WERI-Rb-1 (cell line): ENCODE measurements around the gene ZNF837.

Experiments
- DNase-seq: peaks from one replicate; pipeline ENCODE4 v3.0.0-alpha.2; 2020
- H3K27ac ChIP-seq: fragments of 250-450 bp; sonication (Bioruptor Pico); 2 replicates; pipeline ENCODE4 v1.5.1; 2020; ENCODE audit warnings: mild to moderate bottlenecking, moderate library complexity
- H3K27me3 ChIP-seq: fragments of 250-450 bp; sonication (Bioruptor Pico); 2 replicates; pipeline ENCODE4 v1.5.1; 2021; ENCODE audit warnings: mild to moderate bottlenecking, low read depth, moderate library complexity; ENCODE audit not compliant: insufficient read depth, severe bottlenecking
- H3K36me3 ChIP-seq: fragments of 250-450 bp; sonication (Bioruptor Pico); 2 replicates; pipeline ENCODE4 v1.5.1; 2020; ENCODE audit warnings: mild to moderate bottlenecking, moderate library complexity
- H3K4me3 ChIP-seq: 2 replicates; pipeline ENCODE4 v1.5.1; 2011; ENCODE audit warnings: low read depth, mild to moderate bottlenecking, control low read depth, low read length
- H3K9me3 ChIP-seq: fragments of 250-450 bp; sonication (Bioruptor Pico); 2 replicates; pipeline ENCODE4 v1.5.1; 2021; ENCODE audit warnings: mild to moderate bottlenecking, moderate library complexity; ENCODE audit not compliant: severe bottlenecking
- TF ChIP-seq, protein P1 (sequence below): IDR thresholded peaks from 2 replicates; pipeline ENCODE4 v1.5.1; 2011; ENCODE audit warnings: low read depth, mild to moderate bottlenecking, control low read depth, inconsistent platforms, low read length

The ZNF837 gene

DNA sequence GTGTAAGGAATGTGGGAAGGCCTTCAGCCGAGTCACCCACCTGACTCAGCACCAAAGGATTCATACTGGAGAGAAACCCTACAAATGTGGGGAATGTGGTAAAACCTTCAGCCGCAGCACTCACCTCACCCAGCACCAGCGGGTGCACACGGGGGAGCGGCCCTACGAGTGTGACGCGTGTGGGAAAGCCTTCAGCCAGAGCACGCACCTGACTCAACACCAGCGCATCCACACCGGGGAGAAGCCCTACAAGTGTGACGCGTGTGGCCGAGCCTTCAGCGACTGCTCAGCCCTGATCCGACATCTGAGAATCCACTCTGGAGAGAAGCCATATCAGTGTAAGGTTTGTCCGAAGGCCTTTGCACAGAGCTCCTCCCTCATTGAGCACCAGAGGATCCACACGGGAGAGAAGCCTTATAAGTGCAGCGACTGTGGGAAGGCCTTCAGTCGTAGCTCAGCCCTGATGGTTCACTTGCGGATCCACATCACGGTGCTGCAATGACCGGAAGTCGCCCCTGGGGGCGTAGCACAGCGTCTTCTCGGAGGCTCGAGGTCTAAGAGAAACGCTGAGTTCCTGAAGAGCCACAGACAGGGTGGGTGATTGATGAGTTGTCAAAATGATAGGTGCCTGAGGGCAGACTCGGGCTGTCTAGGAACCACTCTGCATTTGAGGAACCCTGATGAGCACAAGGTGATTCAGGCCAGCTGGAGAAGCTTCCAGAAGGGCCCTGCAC, 41.8 kb downstream of the ZNF837 start:
- H3K9me3 ChIP-seq: no peaks in the 10 kb centered on the region
- TF ChIP-seq, protein P1, sequence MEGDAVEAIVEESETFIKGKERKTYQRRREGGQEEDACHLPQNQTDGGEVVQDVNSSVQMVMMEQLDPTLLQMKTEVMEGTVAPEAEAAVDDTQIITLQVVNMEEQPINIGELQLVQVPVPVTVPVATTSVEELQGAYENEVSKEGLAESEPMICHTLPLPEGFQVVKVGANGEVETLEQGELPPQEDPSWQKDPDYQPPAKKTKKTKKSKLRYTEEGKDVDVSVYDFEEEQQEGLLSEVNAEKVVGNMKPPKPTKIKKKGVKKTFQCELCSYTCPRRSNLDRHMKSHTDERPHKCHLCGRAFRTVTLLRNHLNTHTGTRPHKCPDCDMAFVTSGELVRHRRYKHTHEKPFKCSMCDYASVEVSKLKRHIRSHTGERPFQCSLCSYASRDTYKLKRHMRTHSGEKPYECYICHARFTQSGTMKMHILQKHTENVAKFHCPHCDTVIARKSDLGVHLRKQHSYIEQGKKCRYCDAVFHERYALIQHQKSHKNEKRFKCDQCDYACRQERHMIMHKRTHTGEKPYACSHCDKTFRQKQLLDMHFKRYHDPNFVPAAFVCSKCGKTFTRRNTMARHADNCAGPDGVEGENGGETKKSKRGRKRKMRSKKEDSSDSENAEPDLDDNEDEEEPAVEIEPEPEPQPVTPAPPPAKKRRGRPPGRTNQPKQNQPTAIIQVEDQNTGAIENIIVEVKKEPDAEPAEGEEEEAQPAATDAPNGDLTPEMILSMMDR: peak; percentile 44
- peak; percentile 44 for DNase-seq
- H3K36me3 ChIP-seq: peaks cover 27% of the 10 kb centered on the region
- no peaks in the 10 kb centered on the region for H3K27me3 ChIP-seq
- no peak overlapping the region for H3K27ac ChIP-seq
- H3K4me3 ChIP-seq: no peak overlapping the region

DNA sequence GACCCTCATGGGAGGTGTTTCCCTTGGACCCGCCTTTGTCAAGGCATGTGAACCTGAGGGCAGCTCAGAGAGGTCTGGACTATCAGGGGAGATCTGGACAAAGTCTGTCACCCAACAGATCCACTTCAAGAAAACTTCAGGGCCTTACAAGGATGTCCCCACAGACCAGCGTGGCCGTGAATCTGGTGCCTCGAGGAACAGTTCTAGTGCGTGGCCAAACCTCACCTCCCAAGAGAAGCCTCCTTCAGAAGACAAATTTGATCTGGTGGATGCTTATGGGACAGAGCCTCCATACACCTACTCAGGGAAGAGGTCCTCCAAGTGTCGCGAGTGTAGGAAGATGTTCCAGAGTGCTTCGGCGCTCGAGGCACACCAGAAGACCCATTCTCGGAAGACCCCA, 42.5 kb downstream of the ZNF837 start:
- H3K4me3 ChIP-seq: no peak overlapping the region
- H3K36me3 ChIP-seq: peaks cover 27% of the 10 kb centered on the region
- no peak overlapping the region for H3K27ac ChIP-seq
- TF ChIP-seq, protein P1: no peak
- no peak for DNase-seq
- no peaks in the 10 kb centered on the region for H3K9me3 ChIP-seq
- no peaks in the 10 kb centered on the region for H3K27me3 ChIP-seq

DNA sequence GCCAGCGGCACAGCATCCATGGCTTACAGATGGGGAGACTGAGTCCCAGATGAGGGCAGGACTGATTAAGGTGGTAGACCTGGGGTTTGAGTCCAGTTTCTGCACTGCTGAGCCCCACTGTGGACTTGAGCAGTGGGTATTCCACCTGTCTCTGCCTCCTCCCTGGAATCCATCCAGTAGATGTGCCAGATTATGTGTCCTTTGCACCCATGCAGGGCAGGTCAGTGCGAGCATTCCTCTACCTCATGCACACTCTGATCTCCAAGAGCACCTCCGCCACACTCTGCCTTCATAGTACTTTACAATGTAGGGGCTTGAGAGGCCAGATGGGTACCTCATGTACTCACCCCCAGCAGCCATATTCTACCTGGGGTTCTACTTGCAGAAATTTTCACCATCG, 44.0 kb downstream of the ZNF837 start:
- TF ChIP-seq, protein P1: no peak
- Histone ChIP-seq H3K27ac (no peak overlapping the region), H3K27me3 (no peaks in the 10 kb centered on the region), H3K4me3 (no peak overlapping the region), H3K36me3 (peaks cover 27% of the 10 kb centered on the region), H3K9me3 (no peaks in the 10 kb centered on the region)
- no peak for DNase-seq

DNA sequence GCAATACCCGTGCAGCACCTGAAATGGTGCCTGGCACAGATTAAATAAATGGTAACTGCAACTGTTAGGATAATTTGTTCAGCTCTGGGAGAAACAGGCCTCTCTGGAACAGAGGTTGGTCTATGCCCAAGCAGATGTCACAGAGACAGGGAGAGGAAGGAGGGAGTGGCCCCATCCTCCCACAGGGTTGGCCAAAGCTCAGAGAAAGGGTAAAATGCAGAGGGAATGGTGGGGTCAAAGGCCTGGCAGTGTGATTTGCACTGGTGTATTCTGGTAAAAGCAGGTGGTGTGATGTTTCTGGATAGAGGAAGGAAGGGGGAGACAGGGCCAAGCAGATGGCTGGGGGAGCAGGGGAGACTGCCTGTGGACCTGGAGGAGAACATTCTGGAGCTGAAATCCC, 44.6 kb downstream of the ZNF837 start:
- TF ChIP-seq, protein P1: no peak
- Histone ChIP-seq H3K9me3 (no peaks in the 10 kb centered on the region), H3K27ac (no peak overlapping the region), H3K36me3 (peaks cover 24% of the 10 kb centered on the region), H3K4me3 (no peak overlapping the region), H3K27me3 (no peaks in the 10 kb centered on the region)
- no peak for DNase-seq

DNA sequence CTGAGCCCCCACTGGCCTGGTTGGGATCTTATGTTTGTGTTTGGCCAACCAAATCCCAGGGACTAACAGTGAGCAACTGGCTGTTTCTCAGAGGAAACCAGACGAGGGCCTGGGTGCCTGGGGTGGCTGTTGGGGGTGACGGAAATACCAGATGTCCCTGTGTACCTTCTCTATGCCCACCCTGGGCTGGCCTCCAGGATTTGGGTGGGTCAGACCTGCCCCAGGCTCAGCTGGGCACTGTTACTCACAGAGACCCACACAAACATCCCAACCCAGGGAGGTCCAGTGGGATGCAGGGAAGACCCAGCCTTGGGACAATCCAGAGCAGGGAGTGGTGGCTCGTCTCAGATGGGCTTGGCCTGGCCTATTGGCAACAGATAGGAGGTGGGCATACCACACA, 45.2 kb downstream of the ZNF837 start:
- no peak for DNase-seq
- peaks cover 22% of the 10 kb centered on the region for H3K36me3 ChIP-seq
- no peaks in the 10 kb centered on the region for H3K27me3 ChIP-seq
- no peak overlapping the region for H3K4me3 ChIP-seq
- H3K27ac ChIP-seq: no peak overlapping the region
- TF ChIP-seq, protein P1: no peak
- H3K9me3 ChIP-seq: no peaks in the 10 kb centered on the region
